HG03039 (cell line): ENCODE measurements around the gene LTB4R2.
"Not testable (repeated sequence)": the region's sequence is repeated elsewhere in the genome, so short reads cannot be mapped to it uniquely, and the experiment has no call there.

Experiments
- ATAC-seq: cut with Tn5 transposase; IDR thresholded peaks from one replicate; pipeline ENCODE4 v1.9.1; 2021; ENCODE audit warnings: mild to moderate bottlenecking, moderate library complexity; ENCODE audit not compliant: unreplicated experiment

LTB4R2 gene

GRCh38 chr14:24338843-24339242 lies 28.9 kb downstream of the LTB4R2 start:
- ATAC-seq: no peak

GRCh38 chr14:24339284-24340151 lies 29.6 kb downstream of the LTB4R2 start, which contains the start of gene RIPK3:
Gene RIPK3 (minus strand): TSS chr14:24339991. CDS start chr14:24339826, 165 bp downstream.
- peak; percentile 65 for ATAC-seq

GRCh38 chr14:24340606-24341005 lies 30.7 kb downstream of the LTB4R2 start:
- no peak for ATAC-seq

GRCh38 chr14:24342889-24343288 lies 32.9 kb downstream of the LTB4R2 start:
- ATAC-seq: no peak

- no peak for ATAC-seq
These were observed 34.1 kb downstream of the LTB4R2 start for GRCh38 chr14:24343795-24344660.

GRCh38 chr14:24347134-24347533 lies 37.2 kb downstream of the LTB4R2 start:
- ATAC-seq: no peak

- no peak for ATAC-seq
These were observed 38.2 kb downstream of the LTB4R2 start for GRCh38 chr14:24348186-24348585.

GRCh38 chr14:24349742-24350141 lies 39.8 kb downstream of the LTB4R2 start:
- no peak for ATAC-seq

- ATAC-seq: no peak
These were observed 41.6 kb downstream of the LTB4R2 start for GRCh38 chr14:24351517-24351916.

GRCh38 chr14:24353559-24354481 lies 43.9 kb downstream of the LTB4R2 start:
- ATAC-seq: no peak

- not testable (repeated sequence) for ATAC-seq
These were observed 44.5 kb downstream of the LTB4R2 start for GRCh38 chr14:24354482-24354825.

- ATAC-seq: no peak
These were observed 45.1 kb downstream of the LTB4R2 start for GRCh38 chr14:24355009-24355408.

- no peak for ATAC-seq
These were observed 46.3 kb downstream of the LTB4R2 start for GRCh38 chr14:24356208-24356607.

- no peak for ATAC-seq
These were observed 50.3 kb downstream of the LTB4R2 start for GRCh38 chr14:24360281-24360680.

GRCh38 chr14:24361326-24361725 lies 51.4 kb downstream of the LTB4R2 start:
- ATAC-seq: no peak
